MM.1S (cell line): Measurements from ENCODE around the gene ZNF774.
"Not testable (repeated sequence)": the region's sequence is repeated elsewhere in the genome, so short reads cannot be mapped to it uniquely, and the experiment has no call there.

ENCODE experiments used
- EZH2 ChIP-seq: fragments of 300-600 bp; sonication (generic); optimal IDR thresholded peaks from 2 replicates; pipeline ENCODE3; 2017; ENCODE audit warnings: low read depth, mild to moderate bottlenecking, antibody characterized with exemption, low read length, mixed read lengths
- TF ChIP-seq, protein P1 (sequence below): fragments of 300-600 bp; sonication (generic); IDR thresholded peaks from 2 replicates; pipeline ENCODE4 v1.5.1; 2016; ENCODE audit warnings: antibody characterized with exemption, low read length, mixed read lengths

DNA sequence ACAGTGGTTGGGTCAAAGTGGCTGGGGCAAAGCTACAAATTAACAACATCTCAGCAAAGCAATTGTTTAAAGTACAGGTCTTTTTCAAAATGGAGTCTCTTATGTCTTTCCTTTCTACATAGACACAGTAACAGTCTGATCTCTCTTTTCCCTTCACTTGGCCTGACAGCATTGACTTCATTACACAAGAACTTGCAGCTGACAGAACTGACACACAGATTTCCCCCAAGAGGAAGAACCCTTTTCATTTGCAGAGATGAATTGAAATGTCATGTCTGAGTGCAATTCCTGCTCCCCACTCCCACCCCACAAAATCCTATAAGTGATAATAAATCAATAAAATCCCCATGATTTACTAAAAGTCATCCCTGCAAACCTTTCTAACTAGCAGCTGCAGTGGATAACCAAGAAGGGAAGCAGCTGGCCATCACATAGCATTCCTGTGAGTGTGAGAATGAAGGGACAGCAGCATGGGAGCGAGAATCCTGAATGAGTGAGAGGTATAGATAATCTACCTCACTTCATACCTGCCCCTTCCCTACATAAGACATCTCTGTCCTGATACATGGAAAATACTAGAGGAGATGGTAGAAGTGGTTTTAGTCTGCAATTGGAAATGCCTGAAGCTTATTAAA is 4.5 kb upstream of the ZNF774 start:
- TF ChIP-seq, protein P1, sequence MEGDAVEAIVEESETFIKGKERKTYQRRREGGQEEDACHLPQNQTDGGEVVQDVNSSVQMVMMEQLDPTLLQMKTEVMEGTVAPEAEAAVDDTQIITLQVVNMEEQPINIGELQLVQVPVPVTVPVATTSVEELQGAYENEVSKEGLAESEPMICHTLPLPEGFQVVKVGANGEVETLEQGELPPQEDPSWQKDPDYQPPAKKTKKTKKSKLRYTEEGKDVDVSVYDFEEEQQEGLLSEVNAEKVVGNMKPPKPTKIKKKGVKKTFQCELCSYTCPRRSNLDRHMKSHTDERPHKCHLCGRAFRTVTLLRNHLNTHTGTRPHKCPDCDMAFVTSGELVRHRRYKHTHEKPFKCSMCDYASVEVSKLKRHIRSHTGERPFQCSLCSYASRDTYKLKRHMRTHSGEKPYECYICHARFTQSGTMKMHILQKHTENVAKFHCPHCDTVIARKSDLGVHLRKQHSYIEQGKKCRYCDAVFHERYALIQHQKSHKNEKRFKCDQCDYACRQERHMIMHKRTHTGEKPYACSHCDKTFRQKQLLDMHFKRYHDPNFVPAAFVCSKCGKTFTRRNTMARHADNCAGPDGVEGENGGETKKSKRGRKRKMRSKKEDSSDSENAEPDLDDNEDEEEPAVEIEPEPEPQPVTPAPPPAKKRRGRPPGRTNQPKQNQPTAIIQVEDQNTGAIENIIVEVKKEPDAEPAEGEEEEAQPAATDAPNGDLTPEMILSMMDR = not testable (repeated sequence)
- not testable (repeated sequence) for TF ChIP-seq EZH2
